AG10803 (cell line): ENCODE data around the gene KRT32.

ENCODE experiments used
- DNase-seq: peaks from one replicate; pipeline ENCODE4 v3.0.0; 2010; ENCODE audit warnings: low read depth
- H3K4me3 ChIP-seq: 2 replicates; pipeline ENCODE4 v1.5.1; 2011; ENCODE audit warnings: mild to moderate bottlenecking, low read length, control low read depth
- TF ChIP-seq, protein P1 (sequence below): conservative IDR thresholded peaks from 2 replicates; pipeline ENCODE4 v1.5.1; 2011; ENCODE audit warnings: mild to moderate bottlenecking, low read length, control low read depth, inconsistent platforms

Gene KRT32

DNA sequence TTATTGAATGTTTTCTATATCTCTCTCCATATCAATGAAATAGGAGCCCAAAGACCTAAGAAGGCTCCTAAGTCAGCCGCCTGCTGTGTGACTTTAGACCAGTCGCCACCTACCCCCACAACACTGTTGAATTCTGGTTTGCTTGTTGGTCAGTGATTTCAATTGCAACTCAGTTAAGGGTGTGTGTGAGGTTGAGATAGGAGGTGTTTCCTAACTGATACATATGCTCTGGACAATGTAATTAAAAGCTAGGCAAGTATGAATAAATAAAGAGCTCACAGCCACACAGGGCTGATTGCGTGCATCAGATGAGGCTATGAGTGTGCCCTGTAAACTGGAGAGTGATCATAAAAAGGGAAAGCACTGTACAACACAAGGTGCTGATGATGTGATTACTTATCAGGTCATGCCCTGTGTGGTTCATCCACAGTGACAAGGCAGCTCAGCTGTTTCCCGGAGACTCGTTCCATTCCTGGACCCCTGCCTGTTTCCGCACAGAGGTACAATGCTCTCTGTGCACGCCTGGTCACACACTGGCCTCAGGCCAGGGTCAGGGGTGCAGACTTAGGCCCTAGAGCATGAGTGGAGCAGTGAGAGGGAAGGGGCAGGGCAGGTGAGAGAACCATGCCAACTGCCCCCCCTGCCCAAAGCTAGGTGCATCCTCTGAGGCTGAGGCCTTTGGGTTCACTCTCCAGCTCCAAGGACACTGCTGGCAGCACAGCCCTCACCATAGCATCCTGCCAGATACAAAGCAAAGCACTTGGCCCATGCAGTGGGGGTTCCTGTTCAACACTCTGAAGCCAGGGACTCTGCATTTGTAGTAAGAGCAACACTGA is 17.0 kb upstream of the KRT32 start:
- no peak for DNase-seq
- TF ChIP-seq, protein P1, sequence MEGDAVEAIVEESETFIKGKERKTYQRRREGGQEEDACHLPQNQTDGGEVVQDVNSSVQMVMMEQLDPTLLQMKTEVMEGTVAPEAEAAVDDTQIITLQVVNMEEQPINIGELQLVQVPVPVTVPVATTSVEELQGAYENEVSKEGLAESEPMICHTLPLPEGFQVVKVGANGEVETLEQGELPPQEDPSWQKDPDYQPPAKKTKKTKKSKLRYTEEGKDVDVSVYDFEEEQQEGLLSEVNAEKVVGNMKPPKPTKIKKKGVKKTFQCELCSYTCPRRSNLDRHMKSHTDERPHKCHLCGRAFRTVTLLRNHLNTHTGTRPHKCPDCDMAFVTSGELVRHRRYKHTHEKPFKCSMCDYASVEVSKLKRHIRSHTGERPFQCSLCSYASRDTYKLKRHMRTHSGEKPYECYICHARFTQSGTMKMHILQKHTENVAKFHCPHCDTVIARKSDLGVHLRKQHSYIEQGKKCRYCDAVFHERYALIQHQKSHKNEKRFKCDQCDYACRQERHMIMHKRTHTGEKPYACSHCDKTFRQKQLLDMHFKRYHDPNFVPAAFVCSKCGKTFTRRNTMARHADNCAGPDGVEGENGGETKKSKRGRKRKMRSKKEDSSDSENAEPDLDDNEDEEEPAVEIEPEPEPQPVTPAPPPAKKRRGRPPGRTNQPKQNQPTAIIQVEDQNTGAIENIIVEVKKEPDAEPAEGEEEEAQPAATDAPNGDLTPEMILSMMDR, result no peak
- H3K4me3 ChIP-seq, result no peak overlapping the region

DNA sequence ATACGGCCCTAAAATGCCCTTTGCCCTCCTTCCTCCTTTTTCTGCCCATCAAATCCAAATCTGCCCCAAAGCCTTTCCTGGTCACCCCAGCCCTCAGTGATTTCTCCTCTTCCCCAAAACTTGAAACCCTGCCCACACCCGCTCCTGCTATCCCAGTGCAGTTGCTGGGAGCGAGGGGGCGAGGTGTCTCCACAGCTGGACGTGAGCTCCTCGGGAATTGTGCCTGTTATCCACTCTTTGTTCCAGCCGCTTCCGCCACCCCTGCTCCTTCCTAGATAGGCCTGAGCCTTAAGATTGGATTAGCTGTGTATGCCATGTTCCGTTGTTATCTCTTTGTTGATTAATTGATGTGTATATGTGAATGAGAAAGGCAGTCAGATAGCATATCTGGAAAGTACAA is 16.3 kb upstream of the KRT32 start:
- no peak overlapping the region for H3K4me3 ChIP-seq
- TF ChIP-seq, protein P1, result no peak
- no peak for DNase-seq

DNA sequence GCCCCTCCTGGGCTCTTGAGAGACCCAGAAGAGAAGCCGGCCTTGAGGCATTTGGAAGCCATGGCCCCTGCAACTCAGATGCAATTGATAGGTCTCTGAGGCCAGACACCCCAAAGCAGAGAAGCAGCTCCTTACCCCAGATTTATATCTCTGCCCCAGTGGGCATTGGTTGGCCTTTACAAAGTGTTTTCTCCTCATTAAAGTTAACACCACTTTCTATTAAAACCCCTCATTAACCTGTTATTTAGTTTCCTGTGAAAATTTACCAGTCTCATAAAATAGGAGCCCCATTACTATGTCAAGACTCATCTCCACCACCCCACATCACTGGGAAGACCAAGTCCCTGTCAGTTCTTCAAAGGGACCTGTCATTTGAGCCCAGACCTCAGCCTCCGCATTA is 13.8 kb upstream of the KRT32 start, which contains the start of gene KRT35:
KRT35 (minus strand) TSS at position 116 of the 400 bp plus-strand sequence; CDS start at position 62, 54 bp downstream.
- no peak for DNase-seq
- TF ChIP-seq, protein P1, result no peak
- no peak within 1 kb of the TSS for H3K4me3 ChIP-seq

DNA sequence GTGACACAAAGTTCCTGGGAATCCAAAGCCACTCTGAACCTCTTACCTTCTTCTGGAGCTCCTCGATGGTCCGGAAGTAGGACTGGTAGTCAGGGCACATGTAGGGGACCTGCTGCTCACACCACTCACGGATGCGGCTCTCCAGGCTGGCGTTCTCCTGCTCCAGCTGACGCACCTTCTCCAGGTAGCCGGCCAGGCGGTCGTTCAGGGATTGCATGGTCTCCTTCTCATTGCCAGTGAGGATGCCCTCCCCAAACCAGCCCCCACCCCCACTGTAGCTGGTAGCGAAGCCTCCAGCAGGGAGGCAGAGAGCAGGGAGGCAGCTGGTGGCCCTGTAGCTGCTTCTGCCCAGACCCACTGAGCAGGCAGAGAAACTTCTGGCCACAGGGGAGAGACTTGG is 13.4 kb upstream of the KRT32 start:
- TF ChIP-seq, protein P1, result no peak

DNA sequence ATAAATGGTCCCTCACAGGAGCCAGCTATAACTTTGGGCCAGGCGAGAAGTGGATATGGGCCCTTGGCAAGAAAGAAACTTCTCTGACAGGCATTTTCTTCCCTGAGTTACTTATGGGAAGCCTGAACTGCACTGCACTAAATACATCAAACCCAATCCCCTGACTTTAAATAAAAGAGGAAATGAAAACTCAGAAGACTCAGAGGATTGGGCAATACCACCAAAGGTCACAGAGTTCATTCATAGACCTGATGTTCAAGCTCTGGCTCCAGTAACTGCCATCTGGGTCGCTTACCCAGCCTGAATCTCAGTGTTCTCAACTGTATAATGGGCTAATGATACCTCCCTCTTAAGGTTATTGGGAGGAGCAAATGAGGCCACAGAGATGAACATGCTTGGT is 12.9 kb upstream of the KRT32 start:
- H3K4me3 ChIP-seq, result no peak overlapping the region
- TF ChIP-seq, protein P1, result no peak
- no peak for DNase-seq

More for the DNA sequence above, 13.4 kb upstream of the KRT32 start:
- no peak for DNase-seq
- no peak overlapping the region for H3K4me3 ChIP-seq

DNA sequence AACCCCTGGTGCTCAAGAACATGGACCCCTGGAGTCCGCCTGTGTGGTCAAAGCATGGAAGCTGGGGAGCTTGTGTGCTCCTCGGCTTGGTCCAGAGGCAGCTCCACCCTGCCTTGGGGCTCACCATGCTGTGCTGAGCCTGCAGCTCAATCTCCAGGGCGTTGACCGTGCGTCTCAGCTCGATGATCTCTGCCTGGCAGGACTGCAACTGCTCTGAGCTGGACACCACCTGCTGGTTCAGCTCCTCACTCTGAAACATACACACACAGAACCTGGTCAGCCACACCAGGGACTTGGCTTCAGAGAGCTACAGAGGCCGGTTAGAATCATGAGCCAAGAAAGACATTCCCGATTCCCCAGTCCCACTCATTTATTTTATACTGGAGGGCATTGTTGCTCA is 11.1 kb upstream of the KRT32 start:
- TF ChIP-seq, protein P1, result no peak
- no peak overlapping the region for H3K4me3 ChIP-seq
- no peak for DNase-seq
